KBM-7 (cell line): Measurements from ENCODE around the gene USP50.
"Not testable (repeated sequence)": the region's sequence is repeated elsewhere in the genome, so short reads cannot be mapped to it uniquely, and the experiment has no call there.

Experiments
- DNase-seq: peaks from one replicate; pipeline ENCODE4 v3.0.0-alpha.2; 2015
- in situ Hi-C: fragments of 300-500 bp; cut with MboI; formaldehyde crosslinking; loops from 2 replicates; pipeline ENCODE4 v1.14.3; 2020; ENCODE audit warnings: low sequenced_read_pairs, low pct_unique_long_range_greater_than_20kb, mixed read lengths

The USP50 gene

GRCh38 chr15:50513001-50513400, 33.5 kb downstream of the USP50 start:
- in situ Hi-C loops: no loop called here

GRCh38 chr15:50506121-50506520, 40.3 kb downstream of the USP50 start:
- in situ Hi-C loops: no loop called here
- no peak for DNase-seq

More at GRCh38 chr15:50513001-50513400, 33.5 kb downstream of the USP50 start:
- no peak for DNase-seq

- DNase-seq, in situ Hi-C loops: not testable (repeated sequence)
These were observed 40.8 kb downstream of the USP50 start for GRCh38 chr15:50505656-50506055.

GRCh38 chr15:50503144-50503543, 43.3 kb downstream of the USP50 start:
- in situ Hi-C loops: no loop called here
- DNase-seq: no peak

GRCh38 chr15:50501815-50502214, 44.7 kb downstream of the USP50 start:
- no peak for DNase-seq
- in situ Hi-C loops: no loop called here

GRCh38 chr15:50500352-50500751, 46.1 kb downstream of the USP50 start:
- in situ Hi-C loops: no loop called here
- DNase-seq: no peak

GRCh38 chr15:50496692-50497091, 49.8 kb downstream of the USP50 start:
- in situ Hi-C loops: no loop called here
- DNase-seq: no peak

- DNase-seq, in situ Hi-C loops: not testable (repeated sequence)
These were observed 51.9 kb downstream of the USP50 start for GRCh38 chr15:50494547-50494946.

GRCh38 chr15:50493625-50494024, 52.8 kb downstream of the USP50 start:
- in situ Hi-C loops: no loop called here
- DNase-seq: no peak

GRCh38 chr15:50487287-50487686, 59.2 kb downstream of the USP50 start:
- DNase-seq: no peak
- in situ Hi-C loops: no loop called here

GRCh38 chr15:50485389-50485788, 61.1 kb downstream of the USP50 start:
- in situ Hi-C loops: no loop called here
- no peak for DNase-seq

GRCh38 chr15:50484781-50485180, 61.7 kb downstream of the USP50 start:
- DNase-seq: no peak

GRCh38 chr15:50476143-50476542, 70.3 kb downstream of the USP50 start:
- DNase-seq: no peak
- in situ Hi-C loops: no loop called here

More at GRCh38 chr15:50484781-50485180, 61.7 kb downstream of the USP50 start:
- in situ Hi-C loops: no loop called here

GRCh38 chr15:50471072-50471471, 75.4 kb downstream of the USP50 start:
- DNase-seq: no peak
- in situ Hi-C loops: no loop called here

GRCh38 chr15:50463423-50464358, 82.8 kb downstream of the USP50 start:
- no peak for DNase-seq
- in situ Hi-C loops: no loop called here

GRCh38 chr15:50458348-50459112, 87.9 kb downstream of the USP50 start:
- in situ Hi-C loops: no loop called here
- DNase-seq: no peak

- in situ Hi-C loops: no loop called here
- DNase-seq: no peak
These were observed 93.5 kb downstream of the USP50 start for GRCh38 chr15:50452927-50453326.
